ENCODE data around the gene NPAS2. TPM values are rescaled to one million over a fixed set of nuclear protein-coding genes. Genes with fewer than 3 reads are reported as not detected.
A peak's percentile ranks its signal among the peaks of the same experiment; 100 is the strongest.

NPAS2 gene
- total RNA-seq, 6 donors from 2014 or later: 13.8 to 52.5 (median 23.0) TPM

DNA sequence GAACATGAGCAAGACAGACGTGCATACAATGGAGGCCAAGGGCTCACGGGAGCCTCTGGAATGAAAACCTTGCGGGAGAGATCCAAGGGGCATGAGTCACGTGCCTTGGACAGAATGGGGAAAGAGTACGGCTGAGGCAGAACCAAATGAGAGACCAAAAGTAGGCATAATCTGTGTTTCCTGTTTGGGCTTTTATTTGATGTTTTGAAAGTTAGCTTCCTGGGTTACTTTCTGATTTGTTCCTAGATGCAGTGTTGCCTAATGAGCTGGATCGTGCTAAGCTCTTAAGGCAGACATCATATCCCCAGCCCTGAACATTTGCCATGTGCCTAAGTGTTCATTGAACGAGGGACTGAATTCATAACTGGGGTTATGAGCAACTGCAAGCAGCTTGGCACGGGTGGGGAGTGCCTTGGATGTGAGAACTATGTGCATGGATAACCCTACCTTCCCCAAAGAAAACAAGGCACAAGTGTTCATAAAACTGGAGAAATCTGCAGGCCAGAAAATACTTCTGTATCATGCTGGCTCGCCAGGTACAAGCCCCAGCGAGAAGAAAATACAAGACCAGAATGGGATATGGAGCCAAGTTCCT lies 121.8 kb downstream of the NPAS2 start:
- WGBS, 2 donors: 83 to 85% methylated on average over 10 of the region's 10 CpGs
- Histone ChIP-seq H3K9me3 (no peaks in the 10 kb centered on the region), H3K4me3 (no peak overlapping the region), H3K27ac (no peak overlapping the region), H3K4me1 (peaks cover 0 to 3% (median 0%) of the 10 kb centered on the region in 4 donors), H3K27me3 (no peaks in the 10 kb centered on the region), H3K36me3 (no peaks in the 10 kb centered on the region)
- no peak for ATAC-seq (ENCODE audit: low FRiP score in 2 of 2)
- TF ChIP-seq POLR2AphosphoS5 (IDR thresholded peaks at IDR 0.05) (no peak), EP300 (IDR thresholded peaks at IDR 0.05) (no peak), POLR2A (IDR thresholded peaks at IDR 0.05) (no peak)
- TF ChIP-seq, protein P1, sequence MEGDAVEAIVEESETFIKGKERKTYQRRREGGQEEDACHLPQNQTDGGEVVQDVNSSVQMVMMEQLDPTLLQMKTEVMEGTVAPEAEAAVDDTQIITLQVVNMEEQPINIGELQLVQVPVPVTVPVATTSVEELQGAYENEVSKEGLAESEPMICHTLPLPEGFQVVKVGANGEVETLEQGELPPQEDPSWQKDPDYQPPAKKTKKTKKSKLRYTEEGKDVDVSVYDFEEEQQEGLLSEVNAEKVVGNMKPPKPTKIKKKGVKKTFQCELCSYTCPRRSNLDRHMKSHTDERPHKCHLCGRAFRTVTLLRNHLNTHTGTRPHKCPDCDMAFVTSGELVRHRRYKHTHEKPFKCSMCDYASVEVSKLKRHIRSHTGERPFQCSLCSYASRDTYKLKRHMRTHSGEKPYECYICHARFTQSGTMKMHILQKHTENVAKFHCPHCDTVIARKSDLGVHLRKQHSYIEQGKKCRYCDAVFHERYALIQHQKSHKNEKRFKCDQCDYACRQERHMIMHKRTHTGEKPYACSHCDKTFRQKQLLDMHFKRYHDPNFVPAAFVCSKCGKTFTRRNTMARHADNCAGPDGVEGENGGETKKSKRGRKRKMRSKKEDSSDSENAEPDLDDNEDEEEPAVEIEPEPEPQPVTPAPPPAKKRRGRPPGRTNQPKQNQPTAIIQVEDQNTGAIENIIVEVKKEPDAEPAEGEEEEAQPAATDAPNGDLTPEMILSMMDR (IDR thresholded peaks at IDR 0.05): no peak
- DNase-seq: no peak

DNA sequence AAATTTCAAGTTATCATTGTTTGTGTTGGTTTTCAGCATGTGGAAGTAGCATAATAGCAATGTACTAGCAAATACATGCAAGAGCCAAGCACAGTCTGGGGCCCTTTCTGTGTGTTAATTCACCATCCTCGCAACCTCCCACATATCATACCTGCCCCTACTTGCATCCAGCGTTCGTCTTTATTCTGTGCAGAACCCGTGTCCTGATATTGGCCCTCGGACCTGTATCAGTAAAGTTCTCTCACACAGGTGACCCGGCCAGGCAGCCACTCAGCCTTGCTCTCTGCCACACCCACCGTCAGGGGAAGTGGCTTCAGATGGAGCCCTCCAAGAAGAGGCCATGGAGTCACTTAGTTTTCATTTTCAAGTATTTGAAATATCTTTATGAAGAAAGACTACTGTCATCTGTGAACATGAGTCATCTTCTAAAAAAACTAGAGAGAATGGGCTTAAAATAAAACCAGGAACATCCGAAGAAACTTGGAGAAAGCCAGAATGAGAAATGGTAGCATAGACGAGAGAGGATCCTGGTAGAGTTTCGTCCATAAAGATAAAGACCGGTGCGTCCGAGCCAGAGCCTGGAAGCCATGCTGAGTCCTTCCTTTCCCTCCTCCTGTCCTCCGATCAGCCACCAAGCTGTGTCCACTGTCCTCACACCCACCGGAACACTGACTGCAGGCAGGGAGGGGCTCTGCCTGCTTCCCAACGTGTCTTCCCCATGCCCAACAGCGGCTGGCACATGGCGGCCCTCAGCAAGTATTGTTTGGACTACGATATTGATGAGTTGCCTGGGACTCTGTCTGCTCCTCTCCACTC lies 124.9 kb downstream of the NPAS2 start:
- H3K36me3 ChIP-seq: no peaks in the 10 kb centered on the region
- ATAC-seq (ENCODE audit: low FRiP score in 2 of 2): no peak
- WGBS, 2 donors: 93 to 95% methylated on average over 16 to 19 of the region's 19 CpGs
- no peaks in the 10 kb centered on the region for H3K27me3 ChIP-seq
- H3K9me3 ChIP-seq: no peaks in the 10 kb centered on the region
- peaks cover 0 to 3% (median 0%) of the 10 kb centered on the region in 4 donors for H3K4me1 ChIP-seq
- no peak for TF ChIP-seq EP300 (IDR thresholded peaks at IDR 0.05)
- TF ChIP-seq, protein P1 (IDR thresholded peaks at IDR 0.05): no peak
- TF ChIP-seq POLR2AphosphoS5 (IDR thresholded peaks at IDR 0.05): no peak
- no peak for TF ChIP-seq POLR2A (IDR thresholded peaks at IDR 0.05)
- no peak overlapping the region for H3K4me3 ChIP-seq
- peak in 1 of 2 donors; percentile 20 for DNase-seq
- no peak overlapping the region for H3K27ac ChIP-seq

DNA sequence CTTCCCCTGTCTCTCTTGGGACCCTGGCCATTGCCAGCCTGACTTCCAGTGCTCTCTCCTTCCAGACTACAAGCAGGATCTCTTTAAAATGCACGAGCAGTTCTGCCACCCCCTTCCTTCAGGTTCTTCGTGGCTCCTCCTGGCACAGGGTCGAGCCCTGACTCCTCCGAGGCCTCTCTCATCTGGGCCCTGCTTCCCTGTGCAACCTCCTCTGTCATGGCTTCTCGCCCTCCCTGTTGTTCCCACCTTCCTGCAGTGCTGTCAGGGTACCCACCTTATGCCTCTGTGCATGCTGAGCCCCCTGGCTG lies 125.4 kb downstream of the NPAS2 start:
- 88 to 92% methylated on average over 5 of the region's 5 CpGs for WGBS, 2 donors
- Histone ChIP-seq H3K27ac (no peak overlapping the region), H3K36me3 (no peaks in the 10 kb centered on the region), H3K4me3 (no peak overlapping the region), H3K27me3 (no peaks in the 10 kb centered on the region), H3K9me3 (no peaks in the 10 kb centered on the region), H3K4me1 (peaks cover 0 to 3% (median 0%) of the 10 kb centered on the region in 4 donors)
- ATAC-seq (ENCODE audit: low FRiP score in 2 of 2): no peak
- TF ChIP-seq POLR2A (IDR thresholded peaks at IDR 0.05) (no peak), POLR2AphosphoS5 (IDR thresholded peaks at IDR 0.05) (no peak), EP300 (IDR thresholded peaks at IDR 0.05) (no peak)
- TF ChIP-seq, protein P1 (IDR thresholded peaks at IDR 0.05): no peak
- no peak for DNase-seq

DNA sequence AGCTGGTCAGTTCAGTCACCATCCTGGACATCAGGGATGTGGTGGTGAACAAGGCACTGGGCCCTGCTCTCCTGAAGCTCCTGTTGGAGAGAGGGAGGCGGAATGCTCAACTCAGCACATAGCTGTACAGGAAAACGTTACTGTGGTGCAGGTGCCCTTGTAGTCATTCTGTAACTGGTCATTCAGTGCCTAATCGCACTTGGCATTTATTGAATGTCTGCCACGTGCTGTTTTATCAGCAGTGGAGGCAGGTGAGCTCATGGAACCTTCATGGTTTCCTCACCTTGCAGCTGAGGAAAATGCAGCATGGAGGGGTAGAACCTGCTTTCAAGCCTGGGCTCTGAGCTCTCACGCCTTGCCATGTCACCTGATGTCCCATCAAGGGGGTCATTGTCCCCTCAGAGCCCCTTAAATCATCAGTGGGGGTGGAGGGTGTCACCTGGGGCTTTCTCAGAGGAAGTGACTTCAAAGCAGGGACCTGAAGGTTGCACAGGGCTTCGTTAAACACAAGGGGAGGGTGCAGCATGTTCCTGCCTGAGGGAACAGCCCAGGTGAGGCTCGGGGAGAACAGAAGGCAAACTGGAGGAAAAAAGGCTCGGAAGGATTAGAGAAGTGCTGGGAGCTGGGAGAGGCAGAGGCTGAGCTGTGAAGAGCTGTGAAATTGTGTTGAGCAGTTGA lies 126.1 kb downstream of the NPAS2 start:
- H3K4me3 ChIP-seq: no peak overlapping the region
- TF ChIP-seq POLR2A (IDR thresholded peaks at IDR 0.05) (no peak), EP300 (IDR thresholded peaks at IDR 0.05) (no peak), POLR2AphosphoS5 (IDR thresholded peaks at IDR 0.05) (no peak)
- TF ChIP-seq, protein P1 (IDR thresholded peaks at IDR 0.05): no peak
- H3K4me1 ChIP-seq: no peaks in the 10 kb centered on the region
- no peaks in the 10 kb centered on the region for H3K27me3 ChIP-seq
- no peaks in the 10 kb centered on the region for H3K36me3 ChIP-seq
- DNase-seq (no peak), ATAC-seq (ENCODE audit: low FRiP score in 2 of 2) (no peak)
- 81 to 85% methylated on average over 7 to 8 of the region's 8 CpGs for WGBS, 2 donors
- no peak overlapping the region for H3K27ac ChIP-seq
- H3K9me3 ChIP-seq: no peaks in the 10 kb centered on the region

Measured in upper lobe of left lung (tissue), 6 donors.